HG02884 (cell line): ENCODE measurements around the gene SH3GL2.

Experiments
- ATAC-seq: cut with Tn5 transposase; IDR thresholded peaks from one replicate; pipeline ENCODE4 v1.9.1; 2021; ENCODE audit warnings: mild to moderate bottlenecking, moderate library complexity; ENCODE audit not compliant: unreplicated experiment

The SH3GL2 gene

GRCh38 chr9:17609312-17610005 lies 30.6 kb downstream of the SH3GL2 start:
- ATAC-seq: no peak

GRCh38 chr9:17611342-17611741 lies 32.5 kb downstream of the SH3GL2 start:
- ATAC-seq: no peak

GRCh38 chr9:17611917-17612316 lies 33.1 kb downstream of the SH3GL2 start:
- ATAC-seq: no peak

GRCh38 chr9:17613758-17614157 lies 34.9 kb downstream of the SH3GL2 start:
- no peak for ATAC-seq

GRCh38 chr9:17614250-17614649 lies 35.4 kb downstream of the SH3GL2 start:
- ATAC-seq: no peak

GRCh38 chr9:17614903-17615302 lies 36.0 kb downstream of the SH3GL2 start:
- no peak for ATAC-seq

- no peak for ATAC-seq
Observed at GRCh38 chr9:17622141-17622540, 43.3 kb downstream of the SH3GL2 start.

- ATAC-seq: no peak
Observed at GRCh38 chr9:17622749-17623148, 43.9 kb downstream of the SH3GL2 start.

- ATAC-seq: no peak
Observed at GRCh38 chr9:17623965-17624364, 45.1 kb downstream of the SH3GL2 start.

GRCh38 chr9:17624571-17624970 lies 45.7 kb downstream of the SH3GL2 start:
- no peak for ATAC-seq

- no peak for ATAC-seq
Observed at GRCh38 chr9:17625644-17626388, 47.0 kb downstream of the SH3GL2 start.

- no peak for ATAC-seq
Observed at GRCh38 chr9:17627641-17628040, 48.8 kb downstream of the SH3GL2 start.

- no peak for ATAC-seq
Observed at GRCh38 chr9:17628624-17629023, 49.8 kb downstream of the SH3GL2 start.

GRCh38 chr9:17630531-17630949 lies 51.7 kb downstream of the SH3GL2 start:
- no peak for ATAC-seq

GRCh38 chr9:17631396-17631795 lies 52.5 kb downstream of the SH3GL2 start:
- ATAC-seq: no peak

GRCh38 chr9:17632994-17633393 lies 54.1 kb downstream of the SH3GL2 start:
- no peak for ATAC-seq

- no peak for ATAC-seq
Observed at GRCh38 chr9:17635115-17635890, 56.4 kb downstream of the SH3GL2 start.

- no peak for ATAC-seq
Observed at GRCh38 chr9:17636349-17636748, 57.5 kb downstream of the SH3GL2 start.

GRCh38 chr9:17636821-17637220 lies 58.0 kb downstream of the SH3GL2 start:
- ATAC-seq: no peak

- ATAC-seq: no peak
Observed at GRCh38 chr9:17637229-17637628, 58.4 kb downstream of the SH3GL2 start.

- no peak for ATAC-seq
Observed at GRCh38 chr9:17648516-17648915, 69.7 kb downstream of the SH3GL2 start.

- ATAC-seq: no peak
Observed at GRCh38 chr9:17651725-17652124, 72.9 kb downstream of the SH3GL2 start.
